Trophoblast cell (in vitro differentiated cells and primary cell): ENCODE results near the gene CPED1.

ENCODE experiments used
- DNase-seq, 2 donors: peaks; one replicate each; pipeline ENCODE4 v3.0.0-alpha.2; 2016
- H2AFZ ChIP-seq: 2 replicates; pipeline ENCODE4 v1.6.1; 2013; ENCODE audit warnings: low read length, moderate library complexity, mild to moderate bottlenecking; ENCODE audit not compliant: insufficient read depth, poor library complexity
- H2AK5ac ChIP-seq: 2 replicates; pipeline ENCODE4 v1.6.1; 2013; ENCODE audit warnings: mild to moderate bottlenecking, low read length
- H2BK120ac ChIP-seq: 2 replicates; pipeline ENCODE4 v1.6.1; 2013; ENCODE audit warnings: low read length, mild to moderate bottlenecking, moderate library complexity; ENCODE audit not compliant: insufficient read depth, poor library complexity
- H2BK12ac ChIP-seq: 2 replicates; pipeline ENCODE4 v1.6.1; 2013; ENCODE audit warnings: mild to moderate bottlenecking, low read length, moderate library complexity
- H2BK5ac ChIP-seq: 2 replicates; pipeline ENCODE4 v1.6.1; 2013; ENCODE audit warnings: low read length, low read depth, moderate library complexity, mild to moderate bottlenecking; ENCODE audit not compliant: poor library complexity
- H3K14ac ChIP-seq: 2 replicates; pipeline ENCODE4 v1.6.1; 2013; ENCODE audit warnings: mild to moderate bottlenecking, low read length
- H3K18ac ChIP-seq: 2 replicates; pipeline ENCODE4 v1.6.1; 2013; ENCODE audit warnings: mild to moderate bottlenecking, low read length
- H3K23ac ChIP-seq: 2 replicates; pipeline ENCODE4 v1.6.1; 2013; ENCODE audit warnings: low read length
- H3K27ac ChIP-seq: 2 replicates; pipeline ENCODE4 v1.5.1; 2013; ENCODE audit warnings: low read depth, mild to moderate bottlenecking, inconsistent platforms, low read length, moderate library complexity
- H3K27me3 ChIP-seq: 2 replicates; pipeline ENCODE4 v1.6.1; 2013; ENCODE audit warnings: inconsistent platforms, mild to moderate bottlenecking, low read length, moderate library complexity; ENCODE audit not compliant: insufficient read depth
- H3K36me3 ChIP-seq, 2 experiments: 1 replicate in 1 of 2; 2 replicates in 1 of 2; pipeline ENCODE4 v1.6.1; 2013; ENCODE audit warnings: low read length in 2 of 2, mild to moderate bottlenecking in 2 of 2, moderate library complexity in 1 of 2; ENCODE audit not compliant: insufficient read depth in 2 of 2, control insufficient read depth in 1 of 2
- H3K4ac ChIP-seq: 2 replicates; pipeline ENCODE4 v1.6.1; 2013; ENCODE audit warnings: low read depth, mild to moderate bottlenecking, low read length, moderate library complexity
- H3K4me1 ChIP-seq, 2 experiments: 1 replicate in 1 of 2; 2 replicates in 1 of 2; pipeline ENCODE4 v1.6.1; 2013; ENCODE audit warnings: low read length in 2 of 2, mild to moderate bottlenecking in 2 of 2, moderate library complexity in 1 of 2; ENCODE audit not compliant: insufficient read depth in 2 of 2, control insufficient read depth in 1 of 2
- H3K4me2 ChIP-seq: 2 replicates; pipeline ENCODE4 v1.6.1; 2013; ENCODE audit warnings: inconsistent platforms, mild to moderate bottlenecking, low read length, moderate library complexity
- H3K4me3 ChIP-seq: 2 replicates; pipeline ENCODE4 v1.5.1; 2013; ENCODE audit warnings: mild to moderate bottlenecking, low read depth, low read length, inconsistent platforms
- H3K79me1 ChIP-seq: one replicate; pipeline ENCODE4 v1.6.1; 2013; ENCODE audit warnings: low read length
- H3K79me2 ChIP-seq: 2 replicates; pipeline ENCODE4 v1.6.1; 2013; ENCODE audit warnings: low read length, mild to moderate bottlenecking; ENCODE audit not compliant: control insufficient read depth, insufficient read depth, poor library complexity
- H3K9ac ChIP-seq: 2 replicates; pipeline ENCODE4 v1.6.1; 2013; ENCODE audit warnings: mild to moderate bottlenecking, low read length
- H3K9me3 ChIP-seq: 2 replicates; pipeline ENCODE4 v1.6.1; 2013; ENCODE audit warnings: low read depth, mild to moderate bottlenecking, control low read depth, inconsistent platforms, low read length; ENCODE audit not compliant: insufficient read depth
- H4K12ac ChIP-seq: 2 replicates; pipeline ENCODE4 v1.6.1; 2013; ENCODE audit warnings: low read depth, mild to moderate bottlenecking, low read length, moderate library complexity
- H4K8ac ChIP-seq: 2 replicates; pipeline ENCODE4 v1.6.1; 2013; ENCODE audit warnings: low read depth, mild to moderate bottlenecking, low read length, moderate library complexity
- H4K91ac ChIP-seq: one replicate; pipeline ENCODE4 v1.6.1; 2013; ENCODE audit warnings: low read depth, mild to moderate bottlenecking, low read length, moderate library complexity
- WGBS: extraction: QIAGEN DNeasy Blood & Tissue Kit; methylation state at CpG from one replicate; pipeline ENCODE4 v1.1.7; 2013; ENCODE audit warnings: missing lambda C conversion rate; ENCODE audit not compliant: insufficient read length, insufficient coverage; ENCODE audit errors: extremely low coverage; 5-methylcytosine and 5-hydroxymethylcytosine counted together

Gene CPED1

DNA sequence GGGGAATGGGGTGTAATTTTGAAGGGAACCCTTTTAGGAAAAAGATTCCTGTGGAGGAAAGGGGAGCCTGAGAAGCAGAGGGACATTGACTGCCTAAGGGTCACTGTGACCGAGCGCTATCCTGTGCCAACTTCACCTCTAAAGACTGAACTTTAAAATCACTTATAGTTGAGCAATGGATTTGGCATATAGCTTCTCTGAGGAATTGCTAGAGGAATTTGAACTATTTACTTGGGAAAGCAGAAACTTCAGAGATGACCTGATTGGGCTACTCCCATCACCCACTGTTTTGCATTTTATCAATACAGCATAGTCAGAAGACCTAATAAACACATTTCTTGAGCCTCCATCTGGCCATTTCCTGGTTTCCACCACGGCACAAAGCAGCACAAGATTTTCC is 316.6 kb downstream of the CPED1 start:
- Histone ChIP-seq H3K9me3 (no peaks in the 10 kb centered on the region), H3K14ac (no peak overlapping the region), H3K27ac (no peak overlapping the region), H3K23ac (no peak overlapping the region), H3K4me2 (no peak overlapping the region), H3K79me2 (no peaks in the 10 kb centered on the region), H3K4me3 (no peak overlapping the region), H2AK5ac (no peak overlapping the region), H3K18ac (no peak overlapping the region), H3K4me1 (no peaks in the 10 kb centered on the region), H2AFZ (no peak overlapping the region), H4K91ac (no peak overlapping the region), H4K8ac (no peak overlapping the region), H2BK12ac (no peak overlapping the region), H3K79me1 (no peaks in the 10 kb centered on the region), H3K27me3 (no peaks in the 10 kb centered on the region), H3K36me3 (no peaks in the 10 kb centered on the region), H2BK5ac (no peak overlapping the region), H3K9ac (no peak overlapping the region), H3K4ac (no peak overlapping the region), H2BK120ac (no peak overlapping the region), H4K12ac (no peak overlapping the region)
- no peak for DNase-seq
- WGBS, result no CpG with 5 or more reads among the region's 3 CpGs

DNA sequence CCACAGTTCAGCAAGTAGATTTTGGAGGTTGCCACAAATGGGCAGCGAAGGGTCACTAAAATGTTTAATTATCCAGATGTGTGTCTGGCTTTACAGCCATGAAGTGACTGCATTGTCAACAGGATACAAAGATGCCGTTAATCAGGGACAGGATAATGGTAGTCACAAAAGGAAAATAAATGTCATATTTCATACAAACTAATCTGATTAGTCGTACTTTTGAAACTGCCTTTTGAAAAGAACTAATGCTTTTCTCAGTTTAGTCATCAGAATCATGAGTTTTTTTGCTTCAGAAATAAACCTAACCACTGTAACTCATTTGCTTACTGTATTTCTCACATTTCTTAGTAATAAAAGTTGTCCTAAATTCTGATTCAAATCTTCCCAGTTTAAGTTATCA is 318.1 kb downstream of the CPED1 start:
- no peak overlapping the region for H2BK5ac ChIP-seq
- no peak overlapping the region for H2BK120ac ChIP-seq
- H3K9ac ChIP-seq, result no peak overlapping the region
- no peaks in the 10 kb centered on the region for H3K36me3 ChIP-seq
- H4K91ac ChIP-seq, result no peak overlapping the region
- no peaks in the 10 kb centered on the region for H3K27me3 ChIP-seq
- H3K79me1 ChIP-seq, result no peaks in the 10 kb centered on the region
- no peak overlapping the region for H3K4me3 ChIP-seq
- no peak overlapping the region for H3K27ac ChIP-seq
- H2BK12ac ChIP-seq, result no peak overlapping the region
- no peak overlapping the region for H3K14ac ChIP-seq
- H4K12ac ChIP-seq, result no peak overlapping the region
- no peak overlapping the region for H3K18ac ChIP-seq
- no peak for DNase-seq
- no peak overlapping the region for H2AK5ac ChIP-seq
- H3K4me2 ChIP-seq, result no peak overlapping the region
- H3K4ac ChIP-seq, result no peak overlapping the region
- no peaks in the 10 kb centered on the region for H3K79me2 ChIP-seq
- no peaks in the 10 kb centered on the region for H3K4me1 ChIP-seq
- H3K9me3 ChIP-seq, result no peaks in the 10 kb centered on the region
- no peak overlapping the region for H4K8ac ChIP-seq
- no peak overlapping the region for H3K23ac ChIP-seq
- no CpG with 5 or more reads among the region's 3 CpGs for WGBS
- H2AFZ ChIP-seq, result no peak overlapping the region

DNA sequence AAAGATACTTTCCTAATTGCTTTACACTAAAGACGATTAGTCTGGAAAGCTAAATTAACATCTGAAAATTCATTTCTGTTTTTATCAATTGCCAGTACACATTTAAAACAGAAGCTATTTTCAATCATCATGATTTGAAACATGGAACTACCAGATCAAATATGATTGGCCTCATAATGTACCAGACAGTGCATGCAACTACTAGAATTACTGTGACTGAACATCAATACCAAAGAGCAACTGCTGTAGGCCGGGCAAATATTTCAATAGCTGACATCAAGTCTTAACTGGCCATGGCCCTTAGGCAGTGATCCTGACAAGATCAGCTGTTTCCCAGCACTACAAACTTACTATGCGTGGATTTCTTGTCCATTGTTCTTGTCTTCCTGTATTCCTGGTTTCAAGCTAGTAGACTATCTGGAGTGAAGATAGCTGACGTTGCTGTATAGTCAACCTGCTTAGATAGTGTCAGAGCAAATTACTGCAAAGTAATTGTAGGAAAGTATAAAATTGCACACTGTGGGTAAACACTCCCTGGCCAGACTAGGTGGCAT is 318.6 kb downstream of the CPED1 start:
- no peak overlapping the region for H3K14ac ChIP-seq

DNA sequence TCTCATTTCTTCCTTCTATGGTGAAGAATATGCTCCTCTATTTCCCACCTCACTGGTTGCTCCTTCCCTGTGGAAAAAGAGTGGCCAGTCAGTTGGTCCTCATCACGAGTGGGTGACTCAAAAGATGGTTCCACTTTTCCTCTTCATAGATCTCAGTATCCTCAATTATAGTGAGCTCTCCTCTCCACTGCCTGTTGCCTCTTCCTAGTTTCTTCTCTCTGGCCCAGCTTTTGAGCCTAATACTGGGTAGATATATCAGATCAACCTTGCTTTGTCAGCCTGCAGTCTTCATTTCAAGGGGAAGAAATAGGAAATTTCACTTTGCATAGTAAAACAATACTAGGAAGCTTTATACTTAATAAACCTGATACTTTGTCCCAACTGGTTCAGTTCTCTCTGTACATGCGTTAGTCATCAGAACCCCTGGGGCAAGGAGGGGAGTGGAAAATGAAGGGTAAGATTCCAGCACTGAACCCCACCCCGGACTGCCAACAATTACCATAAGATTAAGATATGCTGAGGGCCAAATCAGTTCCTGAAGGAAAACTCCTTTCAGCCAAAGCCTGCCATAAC is 324.8 kb downstream of the CPED1 start:
- Histone ChIP-seq H3K79me1 (no peaks in the 10 kb centered on the region), H4K12ac (no peak overlapping the region), H2AK5ac (no peak overlapping the region), H3K4me2 (no peak overlapping the region), H4K91ac (no peak overlapping the region), H2BK12ac (no peak overlapping the region), H3K4me1 (peaks cover 0 to 2% of the 10 kb centered on the region in 2 experiments), H3K36me3 (no peaks in the 10 kb centered on the region), H3K23ac (no peak overlapping the region), H3K9ac (no peak overlapping the region), H3K18ac (no peak overlapping the region), H2BK5ac (no peak overlapping the region), H3K27ac (no peak overlapping the region), H4K8ac (no peak overlapping the region), H3K4ac (no peak overlapping the region), H3K9me3 (no peaks in the 10 kb centered on the region), H2AFZ (no peak overlapping the region), H3K14ac (no peak overlapping the region), H2BK120ac (no peak overlapping the region), H3K4me3 (no peak overlapping the region), H3K27me3 (no peaks in the 10 kb centered on the region), H3K79me2 (no peaks in the 10 kb centered on the region)
- no CpG with 5 or more reads among the region's 3 CpGs for WGBS
- DNase-seq, result no peak

More for the DNA sequence above, 318.6 kb downstream of the CPED1 start:
- no peak overlapping the region for H3K23ac ChIP-seq
- no peaks in the 10 kb centered on the region for H3K9me3 ChIP-seq
- WGBS, result no CpG with 5 or more reads among the region's 4 CpGs
- H4K91ac ChIP-seq, result no peak overlapping the region
- H3K79me1 ChIP-seq, result no peaks in the 10 kb centered on the region
- no peak overlapping the region for H2BK5ac ChIP-seq
- no peak overlapping the region for H3K4ac ChIP-seq
- no peaks in the 10 kb centered on the region for H3K27me3 ChIP-seq
- H4K8ac ChIP-seq, result no peak overlapping the region
- no peak overlapping the region for H3K9ac ChIP-seq
- no peak overlapping the region for H2BK12ac ChIP-seq
- no peak overlapping the region for H3K18ac ChIP-seq
- no peaks in the 10 kb centered on the region for H3K4me1 ChIP-seq
- H3K79me2 ChIP-seq, result no peaks in the 10 kb centered on the region
- H4K12ac ChIP-seq, result no peak overlapping the region
- H3K4me3 ChIP-seq, result no peak overlapping the region
- H2AK5ac ChIP-seq, result no peak overlapping the region
- no peak overlapping the region for H3K27ac ChIP-seq
- no peaks in the 10 kb centered on the region for H3K36me3 ChIP-seq
- peak; percentile 56 to 66 for DNase-seq
- H2BK120ac ChIP-seq, result no peak overlapping the region
- H2AFZ ChIP-seq, result no peak overlapping the region
- no peak overlapping the region for H3K4me2 ChIP-seq
